Spleen (tissue), 7 donors: ENCODE results near the gene IL22.

ENCODE experiments used
- POLR2A ChIP-seq, 3 donors: fragments of 450-650 bp; IDR thresholded peaks; one replicate each; pipeline ENCODE4 v1.5.1; 2017; ENCODE audit warnings: antibody characterized with exemption in 3 of 3, mild to moderate bottlenecking in 1 of 3
- POLR2AphosphoS5 ChIP-seq, 3 donors: sonication (generic); formaldehyde crosslinking; IDR thresholded peaks; one replicate each; pipeline ENCODE4 v1.5.1; 2017; ENCODE audit warnings: antibody characterized with exemption in 3 of 3
- TF ChIP-seq, protein P1 (sequence below), 11 experiments: fragments of 200-600 bp in 7 of 11; fragments of 450-650 bp in 4 of 11; sonication (generic) in 4 of 11; IDR thresholded peaks in 8 of 11; conservative IDR thresholded peaks in 3 of 11; 1 replicate in 7 of 11; 2 replicates in 4 of 11; pipeline versions ENCODE4 v1.4.0 to v1.8.0; 2016 to 2021; ENCODE audit warnings: antibody characterized with exemption in 11 of 11, inconsistent platforms in 4 of 11, mild to moderate bottlenecking in 1 of 11
- donor health status: DM: no; HTN: no; CAD: no; lungs with moderate emphysema.
- donor health status: DM: no; HTN: no; CAD: no.
- donor health status: DM: no; HTN: no; CAD: no.

- TF ChIP-seq, protein P1, sequence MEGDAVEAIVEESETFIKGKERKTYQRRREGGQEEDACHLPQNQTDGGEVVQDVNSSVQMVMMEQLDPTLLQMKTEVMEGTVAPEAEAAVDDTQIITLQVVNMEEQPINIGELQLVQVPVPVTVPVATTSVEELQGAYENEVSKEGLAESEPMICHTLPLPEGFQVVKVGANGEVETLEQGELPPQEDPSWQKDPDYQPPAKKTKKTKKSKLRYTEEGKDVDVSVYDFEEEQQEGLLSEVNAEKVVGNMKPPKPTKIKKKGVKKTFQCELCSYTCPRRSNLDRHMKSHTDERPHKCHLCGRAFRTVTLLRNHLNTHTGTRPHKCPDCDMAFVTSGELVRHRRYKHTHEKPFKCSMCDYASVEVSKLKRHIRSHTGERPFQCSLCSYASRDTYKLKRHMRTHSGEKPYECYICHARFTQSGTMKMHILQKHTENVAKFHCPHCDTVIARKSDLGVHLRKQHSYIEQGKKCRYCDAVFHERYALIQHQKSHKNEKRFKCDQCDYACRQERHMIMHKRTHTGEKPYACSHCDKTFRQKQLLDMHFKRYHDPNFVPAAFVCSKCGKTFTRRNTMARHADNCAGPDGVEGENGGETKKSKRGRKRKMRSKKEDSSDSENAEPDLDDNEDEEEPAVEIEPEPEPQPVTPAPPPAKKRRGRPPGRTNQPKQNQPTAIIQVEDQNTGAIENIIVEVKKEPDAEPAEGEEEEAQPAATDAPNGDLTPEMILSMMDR (IDR thresholded peaks at IDR 0.05 in 8 of 11, conservative IDR thresholded peaks at IDR 0.05 in 3 of 11) = no peak
- TF ChIP-seq POLR2A (IDR thresholded peaks at IDR 0.05) (no peak), POLR2AphosphoS5 (IDR thresholded peaks at IDR 0.05) (no peak)
These were observed 21.7 kb downstream of the IL22 start for GRCh38 chr12:68231691-68232090.
